ENCODE results near the gene LYZL6.
"Not testable (repeated sequence)": the region's sequence is repeated elsewhere in the genome, so short reads cannot be mapped to it uniquely, and the experiment has no call there.

The LYZL6 gene

DNA sequence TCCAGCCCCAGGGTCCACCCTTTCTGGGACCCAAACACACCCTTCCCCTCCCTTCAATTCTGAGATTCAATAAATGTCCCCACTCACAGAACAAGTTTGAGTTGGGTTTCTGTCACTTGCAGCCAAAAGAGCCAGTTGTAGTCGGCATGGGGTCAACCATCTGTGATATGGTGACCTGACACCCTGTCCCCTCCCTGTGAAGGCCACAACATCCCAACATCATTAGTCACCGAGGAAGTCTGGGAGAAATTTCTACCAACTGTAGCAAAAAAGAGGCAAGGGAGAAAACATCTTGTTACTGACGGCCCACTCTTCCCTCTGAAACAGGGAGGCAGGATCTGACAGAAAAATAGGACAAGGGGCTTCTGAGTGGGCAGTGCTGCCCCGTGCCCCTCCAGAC is 638 bp upstream of the LYZL6 start:
- DNase-seq, result no peak

DNA sequence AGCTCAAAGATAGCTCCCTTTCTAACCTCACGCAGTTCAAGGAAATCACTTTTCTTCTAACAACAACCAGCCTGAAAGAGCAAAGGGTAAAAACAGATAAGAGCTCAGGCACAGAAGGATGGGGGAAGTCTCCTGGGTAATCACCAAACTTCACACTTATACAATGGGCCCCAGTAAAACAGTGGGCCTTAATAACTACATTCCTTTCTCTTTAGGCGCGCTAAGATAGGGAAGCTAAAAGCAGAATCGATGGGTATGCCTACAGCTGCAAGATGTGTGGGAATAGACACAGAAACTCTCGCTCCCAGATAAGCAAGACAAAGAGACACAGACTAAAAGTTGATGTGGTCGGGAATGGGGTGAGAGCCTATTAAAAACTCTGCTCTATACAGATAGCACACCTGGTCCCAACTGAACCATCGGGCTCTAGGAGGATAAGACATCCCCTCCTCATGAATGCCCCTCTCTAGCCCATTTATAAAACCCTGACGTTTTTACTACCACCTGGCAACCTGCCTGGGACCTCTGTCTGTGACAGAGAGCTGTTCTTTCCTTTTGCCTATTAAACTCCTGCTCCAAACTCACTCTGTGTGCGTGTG is 826 bp downstream of the LYZL6 start:
- DNase-seq, result no peak

DNA sequence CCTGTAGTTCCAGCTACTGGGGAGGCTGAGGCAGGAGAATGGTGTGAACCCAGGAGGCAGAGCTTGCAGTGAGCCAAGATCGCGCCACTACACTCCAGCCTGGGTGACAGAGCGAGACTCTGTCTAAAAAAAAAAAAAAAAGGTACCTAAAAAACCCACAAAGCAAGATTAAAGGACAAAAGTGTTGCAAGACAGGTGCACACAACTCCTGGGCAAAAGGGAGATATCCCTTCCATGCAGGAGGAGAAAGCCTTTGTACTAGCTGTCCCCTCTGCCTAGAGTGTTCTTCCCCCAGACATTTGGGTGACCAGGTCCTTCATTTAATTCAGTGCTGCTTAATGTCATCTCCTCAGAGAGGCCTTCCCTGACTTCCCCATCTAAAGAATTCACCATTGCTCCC is 5.0 kb downstream of the LYZL6 start:
- DNase-seq, result not testable (repeated sequence)

DNA sequence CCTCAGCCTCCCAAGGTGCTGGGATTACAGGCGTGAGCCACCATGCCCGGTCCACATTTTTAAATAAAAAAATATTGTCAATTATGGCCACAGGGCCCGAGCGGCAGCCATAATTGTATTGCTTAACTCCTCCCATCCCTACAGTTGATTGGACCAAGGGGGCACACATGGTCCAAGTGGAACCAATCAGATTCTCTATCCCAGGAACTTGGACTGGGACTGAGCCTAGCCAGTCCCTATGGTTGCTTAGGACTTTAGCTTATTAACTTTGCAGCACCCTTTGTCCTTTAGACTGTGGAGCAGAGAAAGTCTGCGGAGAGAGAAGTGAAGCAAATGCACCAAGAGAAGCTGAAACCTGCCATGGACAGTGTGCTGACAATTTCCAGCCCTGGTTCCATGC is 7.5 kb downstream of the LYZL6 start:
- no peak for DNase-seq

DNA sequence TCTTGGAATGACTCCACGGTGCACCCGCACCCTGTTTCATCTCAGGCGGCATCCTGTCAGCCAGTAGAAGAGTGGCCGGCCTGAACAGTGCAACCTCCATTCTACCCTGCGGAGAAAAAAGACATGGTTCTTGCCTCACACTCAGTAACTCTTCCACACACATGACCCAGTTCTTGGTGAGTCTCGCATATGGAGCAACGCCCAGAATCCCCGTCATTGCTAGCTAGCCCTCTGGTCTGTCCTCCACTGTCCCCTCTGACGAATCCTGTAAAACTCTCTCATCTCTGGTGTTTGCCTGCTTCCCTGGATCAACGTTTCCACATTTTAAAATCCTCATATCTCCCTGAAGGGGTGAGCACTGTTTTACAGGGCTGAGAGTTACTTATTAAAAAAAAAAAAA is 8.8 kb downstream of the LYZL6 start:
- DNase-seq, result no peak

DNA sequence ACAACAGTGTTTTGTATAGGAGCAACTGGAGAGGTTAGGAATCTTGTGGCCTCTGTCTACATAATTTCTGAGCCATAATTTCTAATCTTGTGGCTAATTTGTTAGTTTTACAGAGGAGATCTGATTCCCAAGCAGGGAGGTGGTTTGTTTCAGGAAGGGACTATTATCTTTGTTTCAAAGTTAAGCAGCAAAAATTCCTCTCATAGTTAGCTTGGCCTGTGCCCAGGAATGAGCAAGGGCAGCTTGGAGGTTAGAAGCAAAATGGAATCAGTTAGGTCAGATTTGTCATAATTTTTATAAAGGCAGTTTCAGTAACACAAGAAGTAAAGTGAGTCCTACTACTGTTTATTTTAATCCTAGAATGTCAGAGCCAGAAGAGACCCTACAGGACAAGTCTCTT is 10.9 kb downstream of the LYZL6 start:
- DNase-seq, result no peak

DNA sequence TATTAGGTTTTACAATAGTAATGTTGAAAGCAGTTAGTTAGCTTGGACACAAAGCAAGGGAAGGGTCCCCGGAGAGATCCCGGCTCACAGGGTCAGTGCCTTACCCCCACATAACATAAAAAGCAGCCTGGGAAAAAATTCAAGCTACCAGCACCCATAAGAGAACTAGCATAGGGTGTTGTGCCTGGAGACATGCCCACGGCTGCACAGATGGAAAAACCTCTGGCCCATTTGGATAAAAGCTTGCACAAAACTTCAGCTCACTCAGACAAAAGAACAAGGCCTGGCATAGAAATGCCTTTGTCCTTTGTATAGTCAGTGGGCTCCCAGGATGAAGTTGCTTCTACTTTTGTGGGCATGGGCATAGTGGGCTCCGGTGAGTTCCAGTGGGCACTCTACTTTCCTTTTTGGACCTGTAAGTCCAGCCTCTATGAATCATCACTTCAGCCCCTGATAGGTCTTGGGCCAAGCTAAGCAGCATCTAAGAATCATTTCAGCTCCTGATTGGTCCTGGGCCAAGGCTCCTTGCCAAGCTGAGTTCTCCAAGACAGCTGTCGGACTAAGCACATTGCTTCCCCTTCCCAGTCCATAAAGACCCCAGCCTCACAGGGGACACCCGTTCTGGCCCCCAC is 11.6 kb downstream of the LYZL6 start:
- DNase-seq, result no peak

DNA sequence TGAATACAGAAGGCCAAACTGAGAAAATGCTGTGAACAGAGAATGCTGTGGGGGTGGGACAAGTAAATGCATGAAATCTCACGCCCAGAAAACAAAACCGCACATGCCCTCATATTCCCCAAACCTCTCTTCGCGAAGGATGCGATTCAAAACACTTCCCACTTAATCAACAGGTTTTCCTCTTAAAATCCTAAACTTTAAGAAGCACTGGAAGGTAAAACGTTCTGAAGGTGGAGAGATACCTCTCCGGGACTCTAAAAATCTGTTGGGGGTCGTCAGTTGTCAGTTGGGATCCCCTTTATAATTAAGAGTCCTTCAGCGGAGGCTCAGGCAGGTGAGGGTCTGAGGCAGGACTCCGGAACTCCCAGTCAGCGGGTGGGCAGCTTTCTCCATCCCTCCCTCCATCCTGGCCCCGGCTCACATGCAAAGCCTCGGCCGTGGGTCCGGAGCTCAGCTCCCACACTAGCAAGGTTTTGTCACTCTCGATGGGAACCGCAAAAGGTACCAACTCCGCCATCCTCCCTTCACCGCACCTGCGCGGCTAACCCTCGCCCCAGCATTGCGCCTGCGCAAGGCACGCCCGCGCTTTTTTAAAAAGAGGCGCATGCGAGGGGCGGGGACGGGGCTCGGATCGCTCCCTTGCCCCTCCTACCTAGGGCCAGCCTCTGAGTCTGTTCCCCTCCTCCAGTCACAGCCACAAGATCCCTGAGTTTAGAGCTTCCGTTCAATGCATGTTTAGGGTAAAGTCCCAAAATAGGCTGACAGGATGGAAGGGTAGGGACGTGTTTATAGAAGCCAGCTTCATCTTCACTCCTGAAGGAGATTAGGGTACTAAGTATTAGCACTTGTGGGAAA is 13.1 kb downstream of the LYZL6 start, which contains the start of gene RDM1:
Gene RDM1 (minus strand): TSS at position 563 of the 855 bp plus-strand sequence. CDS start 46 bp downstream, at position 517.
- DNase-seq, result peak; percentile 40 to 79

DNA sequence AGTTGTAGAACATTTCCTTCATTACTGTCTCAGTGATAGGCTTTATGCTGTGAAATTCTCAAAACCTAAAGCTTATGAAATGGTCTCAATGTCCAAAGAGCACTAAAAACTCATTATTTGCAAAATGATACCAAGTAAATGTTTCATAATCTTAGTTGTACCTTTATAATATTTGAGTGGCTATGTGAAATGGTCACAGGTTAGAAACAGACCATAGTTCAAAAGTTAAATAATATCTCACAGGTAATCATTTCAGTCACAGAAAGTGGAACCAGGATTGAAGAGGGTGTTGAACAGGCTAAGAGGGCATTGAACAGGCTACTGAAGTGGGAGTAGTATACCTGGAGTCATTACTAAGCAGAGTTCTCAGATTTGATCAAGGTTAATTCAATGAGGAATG is 15.8 kb downstream of the LYZL6 start:
- DNase-seq, result no peak

DNA sequence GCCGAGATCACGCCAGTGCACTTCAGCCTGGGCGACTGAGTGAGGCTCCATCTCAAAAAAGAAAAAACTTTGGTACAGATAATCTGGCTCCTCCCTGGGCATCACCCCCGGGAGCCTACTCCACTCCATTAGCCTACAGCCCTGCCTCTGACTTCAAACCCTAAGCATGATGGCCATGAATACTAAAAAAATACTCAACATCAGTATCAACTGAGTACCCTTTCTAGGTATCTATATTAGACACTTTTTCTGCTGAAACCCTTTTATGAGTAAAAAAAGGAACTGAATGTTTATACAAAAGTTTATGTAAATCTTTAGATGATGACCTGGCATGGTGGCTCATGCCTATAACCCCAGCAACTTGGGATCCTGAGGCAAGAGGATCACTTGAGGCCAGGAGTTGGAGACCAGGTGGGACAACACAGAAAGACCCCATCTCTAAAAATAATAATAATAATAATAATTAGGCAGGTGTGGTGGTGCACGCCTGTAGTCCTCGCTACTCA is 19.9 kb downstream of the LYZL6 start:
- no peak for DNase-seq

DNA sequence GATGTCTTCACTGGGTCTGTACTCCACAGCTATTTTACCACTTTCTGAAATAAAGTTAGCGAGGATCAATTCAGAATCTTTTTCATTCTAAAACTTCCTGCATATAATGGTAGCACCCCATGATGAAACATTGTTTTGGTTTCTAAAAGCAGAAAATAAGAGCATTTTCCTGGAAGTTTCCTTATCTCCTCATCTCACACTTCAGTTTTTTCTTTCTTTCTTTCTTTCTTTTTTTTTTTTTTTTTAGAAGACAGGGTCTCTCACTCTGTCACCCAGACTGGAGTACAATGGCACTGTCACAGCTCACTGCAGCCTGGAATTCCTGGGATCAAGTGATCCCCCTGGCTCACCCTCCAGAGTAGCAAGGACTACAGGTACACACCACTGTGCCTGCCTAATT is 23.3 kb downstream of the LYZL6 start:
- DNase-seq, result no peak

DNA sequence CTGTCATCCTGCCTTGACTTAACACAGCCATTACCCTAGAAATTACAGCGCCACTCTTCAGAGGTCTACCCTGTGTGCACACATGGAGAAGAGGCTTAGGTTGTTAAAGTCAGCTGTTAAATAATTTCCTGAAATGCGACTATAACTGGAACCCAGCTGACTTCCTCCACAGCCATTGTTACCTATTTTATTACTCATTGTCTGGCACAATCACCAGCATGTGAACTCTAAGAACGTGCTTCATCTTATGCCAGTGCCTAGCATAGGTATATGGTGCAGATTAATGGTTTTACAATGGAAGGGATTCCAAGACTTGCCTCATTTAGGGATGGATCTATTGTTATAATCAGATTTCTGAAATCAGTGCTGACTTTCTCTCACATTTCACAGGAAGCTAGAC is 24.8 kb downstream of the LYZL6 start:
- no peak for DNase-seq

DNA sequence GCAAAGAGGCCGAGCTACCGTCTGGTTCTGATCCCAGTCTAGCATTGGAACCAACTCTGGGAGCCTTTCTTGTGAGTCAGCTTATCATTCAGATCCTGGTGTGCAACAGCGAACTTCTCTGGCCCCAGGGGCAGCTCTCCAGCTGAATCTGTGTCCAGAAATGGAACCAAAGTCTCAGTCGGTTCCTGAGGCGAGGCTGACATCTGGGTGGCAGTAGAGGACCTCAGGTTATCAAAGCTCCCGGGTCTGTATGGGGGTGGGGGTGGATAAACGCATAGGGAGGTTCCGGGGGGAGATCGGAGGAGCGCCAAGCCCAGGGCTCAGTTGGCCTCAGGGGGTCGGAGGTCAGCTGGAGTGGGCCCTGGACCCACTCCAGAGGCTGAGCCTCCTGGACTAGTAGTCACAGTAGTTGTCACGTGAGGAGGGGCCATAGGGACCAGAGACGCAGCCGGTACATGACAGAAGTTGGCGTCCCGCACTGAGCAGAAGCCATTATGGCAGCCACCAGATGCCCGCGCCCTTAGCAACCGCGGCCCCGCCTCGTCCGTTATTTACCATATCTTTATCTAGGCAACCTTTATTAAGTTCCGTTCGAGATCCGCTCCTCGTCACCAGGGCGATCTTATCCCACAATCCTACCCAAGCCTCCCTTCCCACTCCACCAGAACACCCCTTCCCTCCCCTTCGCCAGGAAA is 25.8 kb downstream of the LYZL6 start:
- DNase-seq, result no peak

DNA sequence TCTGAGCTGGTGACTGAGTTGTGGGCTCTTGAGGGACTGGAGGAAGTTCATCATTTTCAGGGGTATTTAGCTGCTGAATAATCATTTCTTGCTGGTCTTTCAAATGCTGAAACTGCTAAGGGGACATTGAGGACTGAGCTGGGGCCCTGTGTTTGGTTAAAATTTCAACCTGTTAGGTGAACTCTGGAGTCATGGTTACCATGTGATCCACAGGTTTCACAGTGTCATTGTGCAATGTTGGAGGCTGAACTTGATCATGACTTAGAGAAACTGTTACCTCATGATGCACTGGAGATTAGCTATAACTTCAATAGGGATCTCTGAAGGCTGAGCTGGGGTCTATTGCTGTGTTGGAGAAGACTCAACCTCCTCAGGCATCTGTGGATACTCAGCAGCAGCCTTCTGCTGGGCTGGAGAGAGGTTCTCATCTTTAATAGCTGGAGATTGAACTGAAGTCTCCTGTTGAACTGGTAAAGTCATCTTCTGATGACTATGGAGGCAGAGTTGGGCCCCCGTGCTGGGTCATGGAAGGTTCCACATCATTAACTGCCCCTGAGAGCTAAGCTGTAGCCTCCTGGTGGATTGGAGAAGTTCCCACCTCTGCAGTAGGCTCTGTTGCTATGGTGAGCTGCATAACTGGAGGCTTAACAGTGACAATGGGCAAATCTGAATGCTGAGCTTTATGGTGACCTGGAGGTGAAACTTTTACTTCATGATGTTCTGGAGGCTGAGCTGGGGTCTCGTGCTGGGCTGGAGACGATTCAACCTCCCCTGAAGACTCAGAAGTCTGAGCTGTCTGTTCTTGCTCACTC is 28.2 kb downstream of the LYZL6 start:
- DNase-seq, result no peak

DNA sequence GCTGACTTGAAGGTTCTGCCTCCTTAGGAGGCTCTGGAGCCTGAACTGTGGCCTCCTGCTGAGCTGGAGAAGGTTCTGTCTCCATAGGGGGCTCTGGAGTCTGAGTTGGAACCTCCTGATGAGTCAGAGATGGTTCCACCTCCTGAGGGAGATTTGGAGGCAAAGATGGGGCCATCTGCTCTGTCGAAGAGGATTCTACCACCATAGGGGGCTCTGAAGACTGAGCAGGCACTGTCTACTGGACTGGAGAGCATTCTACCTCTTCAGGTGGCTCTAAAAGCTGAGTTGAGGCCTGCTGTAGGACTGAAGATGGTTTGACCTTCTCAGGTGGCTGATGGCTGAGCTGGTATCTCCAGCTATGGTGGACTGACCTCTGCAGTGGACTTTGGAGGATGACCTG is 29.2 kb downstream of the LYZL6 start:
- no peak for DNase-seq

DNA sequence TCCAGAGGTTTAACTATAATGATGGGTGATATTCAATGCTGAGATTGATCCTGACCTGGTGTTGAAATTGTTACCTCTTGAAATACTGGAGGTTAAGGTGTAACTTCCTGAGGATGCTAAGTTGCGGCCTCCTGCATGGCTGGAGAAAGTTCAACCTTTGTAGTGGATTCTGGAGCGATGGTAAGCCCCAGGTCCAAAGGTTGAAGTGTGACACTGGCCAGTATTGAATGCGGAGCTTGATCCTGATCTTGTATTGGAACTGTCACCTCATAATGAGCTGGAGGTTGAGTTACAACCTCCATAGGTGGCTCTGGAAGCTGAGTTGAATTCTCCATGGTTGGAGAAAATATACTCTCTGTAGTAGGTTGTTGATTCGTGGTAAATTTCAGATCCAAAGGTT is 29.9 kb downstream of the LYZL6 start:
- DNase-seq, result no peak

DNA sequence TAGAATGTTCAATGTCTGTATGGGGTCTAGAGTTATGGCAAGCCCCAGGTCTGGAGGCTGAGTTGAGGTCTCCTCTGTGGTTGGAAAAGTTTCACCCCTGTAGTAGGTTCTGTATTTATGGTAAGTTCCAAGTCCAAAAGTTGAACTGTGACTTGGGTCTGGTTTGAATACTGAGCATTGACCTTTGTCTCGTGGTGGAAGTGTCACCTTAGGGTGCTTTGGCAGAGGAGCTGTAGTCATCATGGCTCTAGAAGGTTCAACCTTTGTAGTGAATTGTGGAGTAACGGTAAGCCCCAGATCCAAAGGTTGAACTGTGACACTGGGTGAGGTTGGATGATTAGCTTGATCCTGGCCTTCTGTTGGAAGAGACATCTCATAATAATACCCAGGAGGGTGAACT is 30.6 kb downstream of the LYZL6 start:
- DNase-seq, result no peak

DNA sequence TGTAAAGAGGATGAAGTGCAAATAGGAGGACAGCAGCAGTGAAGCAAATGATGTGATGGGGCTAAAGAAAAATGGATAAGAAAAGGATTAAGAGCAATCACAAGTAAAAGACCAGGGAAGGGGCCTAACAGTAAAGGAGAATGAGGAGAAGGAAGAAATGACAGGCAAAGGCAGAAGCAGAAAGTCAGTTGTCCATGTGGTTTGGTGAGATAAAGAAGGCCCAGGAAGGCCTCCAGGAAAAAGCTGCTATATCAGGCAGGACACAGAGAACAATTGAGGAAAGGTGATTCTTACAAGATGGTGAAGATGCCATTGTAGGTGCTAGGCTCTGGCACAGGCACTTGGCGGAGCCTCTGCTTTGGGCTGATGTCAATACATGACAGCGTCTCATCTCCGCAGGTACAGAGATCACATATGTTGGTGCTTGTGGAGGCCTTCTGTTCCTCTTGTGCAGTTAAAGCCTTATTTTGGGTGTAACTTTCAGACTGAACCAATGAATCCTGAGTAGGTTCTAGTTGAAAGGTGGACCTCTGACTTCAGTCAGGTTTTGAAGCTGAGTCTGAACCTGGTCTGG is 31.1 kb downstream of the LYZL6 start:
- no peak for DNase-seq

DNA sequence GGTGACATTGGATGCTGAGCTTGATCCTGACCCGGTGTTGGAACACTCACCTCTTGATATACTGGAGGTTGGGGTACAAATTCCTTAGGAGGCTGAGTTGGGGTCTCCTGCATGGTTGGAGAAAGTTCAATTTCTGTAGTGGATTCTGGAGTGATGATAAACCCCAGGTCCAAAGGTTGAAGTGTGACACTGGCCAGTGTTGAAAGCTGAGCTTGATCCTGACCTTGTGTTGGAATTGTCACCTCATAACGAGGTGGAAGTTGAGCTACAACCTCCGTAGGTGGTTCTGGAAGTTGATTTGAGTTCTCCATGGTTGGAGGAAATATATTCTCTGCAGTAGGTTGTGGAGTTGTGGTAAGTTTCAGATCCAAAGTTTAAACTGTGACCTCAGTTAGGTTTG is 34.1 kb downstream of the LYZL6 start:
- DNase-seq, result no peak

DNA sequence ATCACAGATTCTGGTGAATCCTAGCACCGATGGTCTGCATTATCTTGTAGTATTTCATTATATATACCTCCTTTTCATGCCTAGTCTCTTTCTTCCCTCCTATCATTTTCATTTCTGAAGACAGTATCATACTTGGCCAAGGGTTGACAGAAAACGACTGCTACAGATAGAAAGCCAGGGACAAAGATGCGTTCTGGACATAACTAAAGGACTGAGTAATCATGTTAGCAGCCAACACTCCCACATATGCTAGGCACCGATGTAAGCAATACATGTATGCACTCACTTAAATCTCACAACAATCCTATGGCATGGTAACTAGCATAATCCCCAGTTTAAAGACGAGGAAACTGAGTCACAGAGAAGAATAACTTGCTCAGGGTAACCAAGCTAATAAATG is 35.8 kb downstream of the LYZL6 start:
- DNase-seq, result no peak

DNA sequence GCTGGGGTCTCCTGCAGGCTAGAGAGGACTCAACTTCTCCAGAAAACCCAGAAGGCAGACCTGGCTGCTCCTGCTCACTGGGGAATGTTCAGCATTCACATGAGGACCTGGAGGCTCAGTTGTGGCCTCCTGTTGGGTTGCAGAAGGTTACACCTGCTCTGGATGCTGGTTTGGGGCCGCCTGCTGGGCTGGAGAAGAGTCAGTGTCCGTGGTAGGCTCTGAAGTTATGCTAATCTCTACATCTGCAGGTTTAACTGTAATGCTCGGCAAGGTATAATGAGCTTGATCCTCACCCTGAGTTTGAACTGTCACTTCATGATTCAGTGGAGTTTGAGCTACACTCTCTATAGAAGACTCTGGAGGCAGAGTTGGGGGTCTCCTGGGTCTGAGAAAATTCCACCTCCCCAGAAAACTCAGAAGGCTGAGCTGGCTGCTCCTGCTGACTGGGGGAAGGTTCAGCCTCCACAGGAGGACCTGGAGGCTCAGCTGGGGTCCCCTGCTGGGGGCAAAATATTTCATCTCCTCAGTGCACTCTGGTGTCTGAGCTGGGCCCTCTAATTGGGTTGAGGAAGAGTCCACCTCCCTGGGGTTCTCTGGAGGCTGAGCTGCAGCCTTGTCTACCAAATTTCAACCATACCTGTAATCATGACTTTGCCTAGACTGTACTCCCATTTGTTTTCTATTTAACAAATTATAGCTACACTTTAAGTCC is 36.4 kb downstream of the LYZL6 start:
- DNase-seq, result no peak
